Endothelial cell of umbilical vein (primary cell): ENCODE measurements around the gene ERICH6B.

Experiments
- CTCF ChIP-seq, 2 donors: IDR thresholded peaks; 1 replicate in 1 of 2; 2 replicates in 1 of 2; pipeline ENCODE4 v1.5.1; 2011; ENCODE audit warnings: low read length in 2 of 2, mild to moderate bottlenecking in 2 of 2, moderate library complexity in 2 of 2, control low read depth in 1 of 2, inconsistent platforms in 1 of 2, low read depth in 1 of 2; ENCODE audit not compliant: insufficient read depth in 1 of 2; ENCODE audit errors: extremely low read depth in 1 of 2
- EZH2 ChIP-seq: IDR thresholded peaks from 2 replicates; pipeline ENCODE4 v1.6.1; 2012; ENCODE audit warnings: borderline replicate concordance, low read depth, mild to moderate bottlenecking, moderate library complexity, low read length, inconsistent platforms; ENCODE audit not compliant: severe bottlenecking
- GATA2 ChIP-seq: IDR thresholded peaks from 2 replicates; pipeline ENCODE4 v1.7.0; 2011; ENCODE audit warnings: low read depth, mild to moderate bottlenecking, moderate library complexity, mixed read lengths, low read length; ENCODE audit not compliant: insufficient read length, insufficient read depth
- JUN ChIP-seq: IDR thresholded peaks from 2 replicates; pipeline ENCODE4 v1.6.1; 2011; ENCODE audit warnings: borderline replicate concordance, low read depth; ENCODE audit not compliant: insufficient read length, insufficient read depth
- MAX ChIP-seq: IDR thresholded peaks from 2 replicates; pipeline ENCODE4 v1.6.1; 2011; ENCODE audit not compliant: insufficient read depth, insufficient read length
- MYC ChIP-seq: IDR thresholded peaks from one replicate; pipeline ENCODE4 v1.6.1; 2011; ENCODE audit warnings: mild to moderate bottlenecking, low read depth, low read length
- POLR2A ChIP-seq: IDR thresholded peaks from 2 replicates; pipeline ENCODE4 v1.6.1; 2012; ENCODE audit warnings: low read depth, mild to moderate bottlenecking, control low read depth, low read length
- POLR2AphosphoS5 ChIP-seq: IDR thresholded peaks from 2 replicates; pipeline ENCODE4 v1.6.1; 2012; ENCODE audit warnings: low read depth, mild to moderate bottlenecking, control low read depth, low read length, moderate library complexity; ENCODE audit not compliant: insufficient read depth

- TF ChIP-seq CTCF (IDR thresholded peaks at IDR 0.05; ENCODE audit: extremely low read depth in 1 of 2, insufficient read depth in 1 of 2, low read depth in 1 of 2, low read length in 2 of 2) (no peak), POLR2A (no peak), GATA2 (no peak), POLR2AphosphoS5 (no peak), JUN (no peak), MAX (no peak), EZH2 (no peak), MYC (no peak)
Observed at GRCh38 chr13:45548281-45548680, 67.3 kb downstream of the ERICH6B start.
